Body of pancreas (tissue), 4 donors: Measurements from ENCODE around the gene KIF23. TPM values are rescaled to one million over a fixed set of nuclear protein-coding genes. Genes with fewer than 3 reads are reported as not detected.

ENCODE experiments used
- ATAC-seq: fragments of 150-250 bp; one replicate; pipeline ENCODE4 v1.9.1; 2016
- DNase-seq, 4 donors: peaks; one replicate each; pipeline ENCODE4 v3.0.0-alpha.2; 2019
- H3K27ac ChIP-seq, 4 donors: fragments of 200-600 bp; sonication (generic); 1 replicate in 3 of 4; 2 replicates in 1 of 4; pipeline versions ENCODE4 v1.5.1 to v1.6.1; 2016 to 2019; ENCODE audit warnings: mild to moderate bottlenecking in 1 of 4, mixed read lengths in 1 of 4, moderate library complexity in 1 of 4
- H3K27me3 ChIP-seq, 2 donors: fragments of 200-600 bp; sonication (generic); one replicate each; pipeline ENCODE4 v1.6.0; 2016; ENCODE audit warnings: mild to moderate bottlenecking in 1 of 2
- H3K36me3 ChIP-seq, 2 donors: fragments of 200-600 bp; sonication (generic); replicated peaks in 1 of 2; 2 replicates each; pipeline ENCODE4 v1.5.1; 2016; ENCODE audit warnings: low read depth in 2 of 2; ENCODE audit not compliant: insufficient read depth in 1 of 2
- H3K4me1 ChIP-seq: fragments of 200-600 bp; sonication (generic); one replicate; pipeline ENCODE4 v1.6.0; 2016
- H3K4me3 ChIP-seq, 2 donors: fragments of 200-600 bp; sonication (generic); 1 replicate in 1 of 2; 2 replicates in 1 of 2; pipeline ENCODE4 v1.5.1; 2016 to 2019
- H3K9me3 ChIP-seq, 3 donors: fragments of 200-600 bp; sonication (generic); 1 replicate in 2 of 3; 2 replicates in 1 of 3; pipeline ENCODE4 v1.5.1; 2016
- CTCF ChIP-seq, 7 experiments: fragments of 450-650 bp in 4 of 7; fragments of 200-600 bp in 3 of 7; sonication (generic) in 3 of 7; IDR thresholded peaks; one replicate each; pipeline ENCODE4 v1.5.1; 2016 to 2019; ENCODE audit warnings: antibody characterized with exemption in 7 of 7
- POLR2A ChIP-seq, 3 donors: fragments of 450-650 bp; IDR thresholded peaks; one replicate each; pipeline ENCODE4 v1.6.1; 2016; ENCODE audit warnings: antibody characterized with exemption in 3 of 3, mild to moderate bottlenecking in 2 of 3
- WGBS, 2 donors: methylation state at CpG; one replicate each; pipeline ENCODE4 v1.1.5; 2017; 5-methylcytosine and 5-hydroxymethylcytosine counted together
- intact Hi-C: fragments of 100-400 bp; cut with DNase I; formaldehyde crosslinking; loops from one replicate; pipeline ENCODE4 v1.15.1; 2023
- total RNA-seq, 2 donors: library from RNA; depleted of rRNA; stranded (reverse); fragments of >200 nt; gene quantifications; one replicate each; pipeline ENCODE4 v1.1.0, GENCODE V29; 2016

KIF23 gene
- total RNA-seq, 2 donors from 2014 or later = 0.99 to 2.9 TPM

DNA sequence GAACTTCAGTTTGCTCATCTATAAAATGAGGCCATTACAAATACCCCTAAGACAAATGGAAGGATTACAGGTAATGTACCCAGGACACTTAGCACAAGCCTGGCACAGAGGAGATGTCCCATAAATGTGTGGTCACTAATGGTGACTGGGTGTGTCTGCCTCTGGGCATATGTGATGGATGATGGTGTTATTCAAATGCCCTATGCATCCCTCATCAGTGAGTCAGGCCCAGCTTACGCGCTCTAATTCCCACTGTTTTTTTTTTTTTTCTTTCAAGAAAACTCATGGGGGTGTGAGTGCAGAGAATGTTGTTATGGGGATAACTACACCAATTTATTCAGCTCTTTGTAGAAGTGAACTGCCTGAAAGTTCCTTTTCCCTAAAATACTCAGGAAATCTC, 23.6 kb upstream of the KIF23 start:
- WGBS, 2 donors = 92 to 93% methylated on average over 2 of the region's 2 CpGs
- Histone ChIP-seq H3K4me1 (peaks cover 27% of the 10 kb centered on the region), H3K27me3 (no peaks in the 10 kb centered on the region), H3K36me3 (no peaks in the 10 kb centered on the region), H3K27ac (peak overlapping the region in 3 of 4 donors; percentile 30 to 67 (median 58)), H3K4me3 (no peak overlapping the region), H3K9me3 (no peaks in the 10 kb centered on the region)
- ATAC-seq (no peak), DNase-seq (no peak)
- no peak for TF ChIP-seq POLR2A (IDR thresholded peaks at IDR 0.05)
- intact Hi-C loops = loop anchor here (10.0 kb wide), 1 partner anchor 226 kb away; the partner anchor contains the start of gene GLCE

DNA sequence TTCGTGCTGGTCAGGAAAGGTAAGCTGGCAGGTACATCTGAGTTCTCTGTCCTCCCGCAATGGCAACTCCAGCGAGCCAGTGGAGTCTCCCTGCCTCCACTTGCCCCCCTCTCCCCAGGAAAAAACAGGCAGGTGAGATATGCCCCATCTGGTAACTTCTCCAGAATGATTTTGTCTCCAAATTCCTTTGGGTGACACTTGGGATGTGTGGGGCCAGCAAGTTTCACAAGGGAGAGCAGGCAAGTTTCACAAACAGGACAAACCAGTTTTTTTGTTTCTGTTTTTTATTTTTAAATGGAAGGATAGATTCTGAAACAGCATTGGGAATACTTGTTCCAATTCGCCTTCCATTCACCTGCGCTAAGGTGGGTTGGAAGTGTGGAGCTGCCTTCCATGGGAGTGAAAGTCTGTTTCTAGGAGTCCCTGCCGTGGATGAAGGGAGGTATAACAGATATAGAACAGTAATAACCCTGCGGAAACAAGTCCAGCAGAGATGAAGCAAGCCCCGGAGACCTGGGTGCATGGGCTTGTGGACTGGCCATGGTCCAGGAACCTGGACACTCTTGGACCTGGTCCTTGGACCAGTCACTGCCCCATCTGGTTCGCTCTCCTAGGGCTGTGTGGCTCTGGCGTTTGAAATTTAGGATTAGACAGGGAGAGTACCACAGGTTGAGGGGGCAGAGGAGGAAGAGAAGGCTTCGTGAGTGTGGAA, 22.9 kb upstream of the KIF23 start:
- H3K36me3 ChIP-seq = no peaks in the 10 kb centered on the region
- H3K27ac ChIP-seq = peak overlapping the region; percentile 30 to 67 (median 45)
- DNase-seq = peak in 2 of 4 donors; percentile 44 to 45
- no peaks in the 10 kb centered on the region for H3K9me3 ChIP-seq
- ATAC-seq = no peak
- WGBS, 2 donors = 66 to 68% methylated on average over 11 of the region's 11 CpGs
- peaks cover 27% of the 10 kb centered on the region for H3K4me1 ChIP-seq
- intact Hi-C loops = loop anchor here (10.0 kb wide), 1 partner anchor 226 kb away; the partner anchor contains the start of gene GLCE
- H3K4me3 ChIP-seq = no peak overlapping the region
- no peaks in the 10 kb centered on the region for H3K27me3 ChIP-seq
- TF ChIP-seq POLR2A (IDR thresholded peaks at IDR 0.05) (no peak), CTCF (IDR thresholded peaks at IDR 0.05) (no peak)

GRCh38 chr15:69392352-69392751, 21.8 kb upstream of the KIF23 start:
- 35 to 51% methylated on average over 4 of the region's 4 CpGs for WGBS, 2 donors
- H3K4me1 ChIP-seq = peaks cover 27% of the 10 kb centered on the region
- no peaks in the 10 kb centered on the region for H3K36me3 ChIP-seq
- no peak overlapping the region for H3K4me3 ChIP-seq
- no peaks in the 10 kb centered on the region for H3K27me3 ChIP-seq
- ATAC-seq (no peak), DNase-seq (no peak)
- H3K27ac ChIP-seq = no peak overlapping the region
- no peaks in the 10 kb centered on the region for H3K9me3 ChIP-seq
- TF ChIP-seq POLR2A (IDR thresholded peaks at IDR 0.05) (no peak), CTCF (IDR thresholded peaks at IDR 0.05) (no peak)
- intact Hi-C loops = loop anchor here (10.0 kb wide), 1 partner anchor 228 kb away; the partner anchor contains the start of gene GLCE

- 45 to 57% methylated on average over 11 of the region's 11 CpGs for WGBS, 2 donors
- DNase-seq (no peak), ATAC-seq (no peak)
- TF ChIP-seq POLR2A (IDR thresholded peaks at IDR 0.05) (no peak), CTCF (IDR thresholded peaks at IDR 0.05) (no peak)
- no peak overlapping the region for H3K4me3 ChIP-seq
- no peaks in the 10 kb centered on the region for H3K36me3 ChIP-seq
- no peak overlapping the region for H3K27ac ChIP-seq
- no peaks in the 10 kb centered on the region for H3K27me3 ChIP-seq
- intact Hi-C loops = loop anchor here (10.0 kb wide), 1 partner anchor 229 kb away; the partner anchor contains the start of gene GLCE
- H3K4me1 ChIP-seq = peaks cover 27% of the 10 kb centered on the region
- H3K9me3 ChIP-seq = no peaks in the 10 kb centered on the region
These were observed 20.2 kb upstream of the KIF23 start for GRCh38 chr15:69393831-69394491.

- TF ChIP-seq POLR2A (IDR thresholded peaks at IDR 0.05) (no peak), CTCF (IDR thresholded peaks at IDR 0.05) (peak; percentile 81 to 98 (median 91))
- H3K27ac ChIP-seq = no peak overlapping the region
- no peak overlapping the region for H3K4me3 ChIP-seq
- WGBS, 2 donors = 23 to 25% methylated on average over 29 to 36 of the region's 36 CpGs
- H3K4me1 ChIP-seq = peaks cover 25% of the 10 kb centered on the region
- no peaks in the 10 kb centered on the region for H3K27me3 ChIP-seq
- ATAC-seq = peak; percentile 77
- peak; percentile 71 to 81 (median 76) for DNase-seq
- H3K9me3 ChIP-seq = no peaks in the 10 kb centered on the region
- H3K36me3 ChIP-seq = no peaks in the 10 kb centered on the region
- intact Hi-C loops = loop anchor here (5.0 to 10.0 kb wide), 2 partner anchors 230 to 337 kb away; partner anchors contain the start of gene GLCE
These were observed 19.4 kb upstream of the KIF23 start for GRCh38 chr15:69394556-69395282.
